Upper lobe of right lung (tissue), 1 donor: ENCODE results near the gene CCDC85C. TPM values are rescaled to one million over a fixed set of nuclear protein-coding genes. Genes with fewer than 3 reads are reported as not detected.

Experiments
- ATAC-seq: fragments of 200-7000 bp; cut with Tn5 transposase; one replicate; pipeline ENCODE4 v1.9.1; 2020; ENCODE audit warnings: mild to moderate bottlenecking, moderate library complexity
- DNase-seq: peaks from one replicate; pipeline ENCODE4 v3.0.0-alpha.2; 2020
- H3K27ac ChIP-seq: fragments of 200-600 bp; one replicate; pipeline ENCODE4 v1.8.0; 2022
- H3K27me3 ChIP-seq: fragments of 200-600 bp; one replicate; pipeline ENCODE4 v1.8.0; 2022; ENCODE audit warnings: mild to moderate bottlenecking
- H3K36me3 ChIP-seq: fragments of 200-600 bp; one replicate; pipeline ENCODE4 v1.8.0; 2022
- H3K4me1 ChIP-seq: fragments of 200-600 bp; one replicate; pipeline ENCODE4 v1.8.0; 2022
- H3K4me3 ChIP-seq: fragments of 200-600 bp; one replicate; pipeline ENCODE4 v1.8.0; 2022; ENCODE audit warnings: mild to moderate bottlenecking
- H3K9me3 ChIP-seq: fragments of 200-600 bp; one replicate; pipeline ENCODE4 v1.8.0; 2022
- intact Hi-C: fragments of 100-400 bp; cut with DNase I; formaldehyde crosslinking; loops from one replicate; pipeline ENCODE4 v1.11.0; 2022
- total RNA-seq: library from RNA; stranded (reverse); fragmentation: NEBNext Ultra II Directional; extraction: Animal tissue kit (Norgen Biotek cat#: 25700); gene quantifications from one replicate; pipeline ENCODE4 v1.2.1, GENCODE V29; 2021
- TF ChIP-seq, protein P1 (sequence below): fragments of 200-600 bp; IDR thresholded peaks from one replicate; pipeline ENCODE4 v1.8.0; 2022; ENCODE audit warnings: antibody characterized with exemption
- donor health status: DM: no; HTN: yes; CAD: no; lungs with severe emphysema.

CCDC85C gene
- total RNA-seq, 1 donor from 2014 or later: 22.6 TPM

DNA sequence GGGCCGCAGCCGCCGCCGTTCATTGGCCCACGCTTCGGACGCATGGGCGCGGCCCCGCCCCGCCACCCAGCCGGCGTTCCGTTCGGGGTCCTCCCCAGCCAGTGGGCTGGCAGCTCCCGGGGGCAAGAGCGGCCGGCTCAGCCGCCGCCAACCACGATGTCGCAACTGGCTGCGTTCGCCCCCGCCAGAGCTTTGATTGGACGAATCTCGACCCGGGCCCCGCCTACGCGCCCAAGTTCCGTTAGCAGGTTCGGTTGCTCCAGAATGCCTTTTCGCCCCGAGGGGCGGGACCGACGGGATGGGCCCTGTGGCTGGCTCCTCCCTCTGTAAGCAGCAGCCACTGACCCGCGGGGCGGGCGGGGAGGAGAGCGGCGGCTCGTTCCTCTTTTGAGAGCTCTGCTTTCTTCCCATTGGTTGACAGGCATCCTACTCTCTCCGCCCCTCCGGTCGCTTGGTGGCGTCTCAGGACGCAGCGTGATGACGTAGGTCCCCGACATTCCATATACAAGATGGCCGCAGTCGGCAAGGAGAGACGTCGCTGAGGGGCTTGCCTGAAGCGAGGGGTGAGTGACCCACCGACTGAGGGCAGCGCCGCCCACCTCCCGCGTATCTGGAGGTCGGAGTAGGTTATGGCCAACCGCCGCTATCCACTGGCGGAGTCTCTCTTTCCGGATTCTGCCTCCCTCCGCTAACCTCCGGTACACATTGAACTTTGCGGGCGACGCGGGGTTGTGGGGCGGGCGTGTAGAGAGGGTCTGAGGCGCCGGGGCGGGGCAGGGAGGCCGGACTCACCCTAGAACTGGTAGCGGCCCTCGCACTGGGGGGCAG, 122.9 kb downstream of the CCDC85C start, which contains the start of gene CCNK:
Gene CCNK (plus strand): TSS at position 493 of the 828 bp plus-strand sequence. CDS start 11,269 bp downstream, outside the sequence.
- H3K27me3 ChIP-seq: no peaks in the 10 kb centered on the region
- H3K27ac ChIP-seq: peak within 1 kb of the TSS; percentile 94
- intact Hi-C loops: no loop called here
- H3K4me3 ChIP-seq: peak within 1 kb of the TSS; percentile 89
- ATAC-seq: peak; percentile 96
- TF ChIP-seq, protein P1, sequence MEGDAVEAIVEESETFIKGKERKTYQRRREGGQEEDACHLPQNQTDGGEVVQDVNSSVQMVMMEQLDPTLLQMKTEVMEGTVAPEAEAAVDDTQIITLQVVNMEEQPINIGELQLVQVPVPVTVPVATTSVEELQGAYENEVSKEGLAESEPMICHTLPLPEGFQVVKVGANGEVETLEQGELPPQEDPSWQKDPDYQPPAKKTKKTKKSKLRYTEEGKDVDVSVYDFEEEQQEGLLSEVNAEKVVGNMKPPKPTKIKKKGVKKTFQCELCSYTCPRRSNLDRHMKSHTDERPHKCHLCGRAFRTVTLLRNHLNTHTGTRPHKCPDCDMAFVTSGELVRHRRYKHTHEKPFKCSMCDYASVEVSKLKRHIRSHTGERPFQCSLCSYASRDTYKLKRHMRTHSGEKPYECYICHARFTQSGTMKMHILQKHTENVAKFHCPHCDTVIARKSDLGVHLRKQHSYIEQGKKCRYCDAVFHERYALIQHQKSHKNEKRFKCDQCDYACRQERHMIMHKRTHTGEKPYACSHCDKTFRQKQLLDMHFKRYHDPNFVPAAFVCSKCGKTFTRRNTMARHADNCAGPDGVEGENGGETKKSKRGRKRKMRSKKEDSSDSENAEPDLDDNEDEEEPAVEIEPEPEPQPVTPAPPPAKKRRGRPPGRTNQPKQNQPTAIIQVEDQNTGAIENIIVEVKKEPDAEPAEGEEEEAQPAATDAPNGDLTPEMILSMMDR: no peak
- no peaks in the 10 kb centered on the region for H3K36me3 ChIP-seq
- peak; percentile 100 for DNase-seq
- peaks cover 37% of the 10 kb centered on the region for H3K4me1 ChIP-seq
- H3K9me3 ChIP-seq: no peaks in the 10 kb centered on the region

DNA sequence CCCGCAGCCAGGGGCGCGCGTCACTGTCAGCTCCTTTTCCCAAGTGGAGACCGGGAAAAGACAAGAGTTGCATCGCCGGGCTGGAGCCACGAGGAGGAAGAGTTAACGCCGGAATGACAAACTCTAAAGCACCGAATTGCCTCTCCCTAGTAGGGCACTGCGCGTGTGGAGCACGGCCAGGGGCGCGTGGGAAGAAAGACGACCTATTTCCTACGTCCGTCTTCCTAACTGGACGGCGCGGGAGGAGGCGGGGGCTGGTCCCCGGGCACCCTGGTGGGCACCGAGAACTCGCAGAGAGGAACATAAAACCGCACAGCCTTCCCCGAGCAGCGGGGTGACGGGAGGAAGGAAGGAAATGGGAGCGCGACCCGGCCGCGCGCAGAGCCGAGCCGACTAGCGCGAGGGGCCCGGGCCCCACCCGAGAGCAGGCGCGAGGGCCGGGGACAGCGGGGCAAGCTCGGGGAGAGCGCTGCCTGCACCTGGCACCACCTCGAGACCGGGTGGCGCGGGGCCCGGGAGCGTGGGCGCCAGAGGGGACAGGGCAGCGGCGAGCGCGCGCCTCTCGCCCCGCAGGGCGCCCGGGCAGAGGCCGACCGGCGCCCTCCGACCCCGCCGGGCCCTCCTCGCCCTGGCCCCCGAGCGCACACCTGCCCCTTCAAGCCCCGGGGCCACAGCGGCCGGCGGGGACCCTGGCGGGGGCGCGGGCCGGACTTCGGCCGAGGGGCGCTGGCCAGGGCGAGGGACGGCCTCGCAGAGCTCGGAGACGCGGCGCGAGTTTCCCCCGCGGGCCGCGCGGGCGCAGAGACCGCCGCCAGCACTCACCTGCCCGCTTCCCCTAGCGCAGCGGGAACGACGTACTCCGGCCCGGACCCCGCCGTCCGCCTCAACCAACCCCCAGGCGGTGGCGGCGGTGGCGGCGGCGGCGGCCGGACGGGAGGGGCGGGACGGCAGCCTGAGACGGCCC, 123.8 kb downstream of the CCDC85C start, which contains the start of gene SETD3:
Gene SETD3 (minus strand): TSS at position 954 of the 964 bp plus-strand sequence. CDS start 15,054 bp downstream, outside the sequence.
- H3K4me1 ChIP-seq: peaks cover 45% of the 10 kb centered on the region
- peak within 1 kb of the TSS; percentile 89 for H3K4me3 ChIP-seq
- DNase-seq: peak; percentile 91
- peak within 1 kb of the TSS; percentile 94 for H3K27ac ChIP-seq
- peak; percentile 38 for ATAC-seq
- no peaks in the 10 kb centered on the region for H3K36me3 ChIP-seq
- H3K27me3 ChIP-seq: no peaks in the 10 kb centered on the region
- TF ChIP-seq, protein P1: no peak
- intact Hi-C loops: no loop called here
- no peaks in the 10 kb centered on the region for H3K9me3 ChIP-seq

DNA sequence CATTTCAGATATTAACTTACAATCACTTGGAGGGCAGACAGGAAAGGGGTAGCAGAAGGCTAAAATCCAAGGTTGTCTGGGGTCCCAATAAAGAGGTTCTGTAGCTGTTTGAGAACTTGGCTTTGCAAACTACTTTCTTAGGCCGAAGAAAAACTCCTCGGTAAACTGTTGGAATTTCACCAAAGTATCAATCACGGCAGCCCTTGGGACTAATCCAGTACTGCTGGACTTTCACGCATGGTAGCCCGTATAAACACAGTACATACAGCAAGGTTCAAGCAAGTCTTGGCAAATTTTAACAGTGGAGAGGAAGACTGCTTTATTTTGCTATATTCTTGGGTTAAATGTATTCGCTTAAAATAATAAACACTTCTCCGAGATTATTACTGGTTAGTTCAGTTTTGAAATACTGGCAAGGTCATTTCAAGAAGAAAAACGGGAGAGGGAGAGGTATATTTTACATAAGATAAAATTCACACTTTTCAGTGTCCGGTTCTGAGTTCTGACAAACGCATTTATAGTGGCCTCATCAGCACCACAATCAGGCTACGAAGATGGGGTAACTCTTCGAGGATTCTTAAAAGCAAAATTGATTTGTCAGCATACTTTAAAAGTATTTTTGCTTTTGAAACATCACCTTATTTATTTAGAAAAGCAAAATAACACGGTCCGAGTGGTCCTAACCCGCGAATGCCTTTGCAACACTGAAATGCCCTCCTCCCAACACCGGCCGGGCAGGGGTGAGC, 124.7 kb downstream of the CCDC85C start:
- Histone ChIP-seq H3K36me3 (no peaks in the 10 kb centered on the region), H3K9me3 (no peaks in the 10 kb centered on the region), H3K4me1 (peaks cover 50% of the 10 kb centered on the region), H3K27ac (peak overlapping the region; percentile 83), H3K27me3 (no peaks in the 10 kb centered on the region), H3K4me3 (peak overlapping the region; percentile 78)
- intact Hi-C loops: no loop called here
- DNase-seq (no peak), ATAC-seq (no peak)
- TF ChIP-seq, protein P1: no peak

DNA sequence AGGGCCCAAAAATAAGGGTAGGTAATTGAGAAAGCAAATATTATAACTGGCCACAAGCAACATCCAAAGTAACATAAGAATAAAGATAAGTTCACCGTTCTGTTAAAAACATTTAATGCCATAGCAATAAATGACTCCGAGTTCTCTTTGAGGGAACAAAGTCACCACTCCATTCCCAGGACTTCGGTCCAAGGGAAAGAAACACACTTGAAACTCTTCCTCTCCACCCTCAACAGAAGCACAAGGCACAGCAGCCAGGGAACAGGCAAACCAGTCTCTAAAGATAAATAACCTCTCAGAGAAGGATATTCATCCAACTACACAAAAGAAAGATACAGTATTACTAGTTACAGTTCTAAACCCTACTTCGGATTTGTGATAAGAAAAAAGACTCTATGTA, 125.9 kb downstream of the CCDC85C start:
- intact Hi-C loops: no loop called here
- H3K27ac ChIP-seq: no peak overlapping the region
- no peaks in the 10 kb centered on the region for H3K27me3 ChIP-seq
- no peak for DNase-seq
- H3K9me3 ChIP-seq: no peaks in the 10 kb centered on the region
- TF ChIP-seq, protein P1: no peak
- no peak for ATAC-seq
- no peaks in the 10 kb centered on the region for H3K36me3 ChIP-seq
- no peak overlapping the region for H3K4me3 ChIP-seq
- peaks cover 44% of the 10 kb centered on the region for H3K4me1 ChIP-seq

DNA sequence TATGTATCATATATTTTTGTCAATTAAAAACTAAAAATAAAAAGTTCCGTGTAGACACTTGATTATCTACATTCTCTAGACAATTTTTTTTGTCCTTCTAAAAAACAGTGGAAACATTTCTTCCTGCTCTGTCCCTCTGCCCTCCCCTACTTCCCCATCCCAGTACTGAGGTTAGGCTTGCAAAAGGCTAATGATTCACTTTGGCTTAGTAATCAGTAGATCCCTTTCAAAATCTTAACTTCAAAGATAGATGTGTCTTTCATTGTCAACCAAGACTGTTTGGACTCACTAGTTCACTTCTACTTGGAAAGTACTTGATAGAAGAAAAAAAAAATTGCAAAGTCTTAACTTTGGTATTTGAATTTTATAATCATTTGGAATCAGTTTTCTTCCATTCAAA, 127.1 kb downstream of the CCDC85C start:
- no peaks in the 10 kb centered on the region for H3K36me3 ChIP-seq
- intact Hi-C loops: no loop called here
- H3K27me3 ChIP-seq: no peaks in the 10 kb centered on the region
- peaks cover 33% of the 10 kb centered on the region for H3K4me1 ChIP-seq
- no peaks in the 10 kb centered on the region for H3K9me3 ChIP-seq
- DNase-seq (no peak), ATAC-seq (no peak)
- H3K27ac ChIP-seq: no peak overlapping the region
- no peak overlapping the region for H3K4me3 ChIP-seq
- TF ChIP-seq, protein P1: no peak
